ENCODE data around the gene OPRPN. TPM values are rescaled to one million over a fixed set of nuclear protein-coding genes. Genes with fewer than 3 reads are reported as not detected.

The OPRPN gene
- total RNA-seq, 2 experiments from 2014 or later, result not detected

- no peaks in the 10 kb centered on the region for H3K27me3 Mint-ChIP-seq
- H3K4me1 Mint-ChIP-seq, result no peaks in the 10 kb centered on the region
- H3K36me3 Mint-ChIP-seq, result no peaks in the 10 kb centered on the region
- no peak overlapping the region for H3K4me3 Mint-ChIP-seq
- DNase-seq (no peak), ATAC-seq (ENCODE audit: low read depth) (no peak)
- no peak overlapping the region for H3K27ac Mint-ChIP-seq
- POLR2A ChIA-PET, result no interaction called here
- H3K9me3 Mint-ChIP-seq, result no peaks in the 10 kb centered on the region
Measured at GRCh38 chr4:70405765-70406164, 8.0 kb downstream of the OPRPN start.

DNA sequence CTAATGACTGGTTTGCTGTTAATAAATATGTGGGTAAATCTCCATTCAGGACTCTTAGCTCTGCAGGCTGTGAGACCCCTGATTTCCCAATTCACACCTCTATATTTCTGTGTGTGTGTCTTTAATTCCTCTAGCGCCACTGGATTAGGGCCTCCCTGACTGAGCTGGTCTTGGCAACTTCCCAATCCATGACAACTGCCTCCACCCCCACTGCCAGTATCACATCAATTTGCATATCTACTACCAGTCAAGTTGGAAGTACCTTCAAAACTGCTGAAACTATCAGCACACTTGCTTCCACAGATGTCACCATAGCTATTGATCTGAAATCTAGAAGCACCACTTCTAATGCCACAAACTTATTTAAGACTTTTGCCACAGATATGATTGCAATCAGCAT, 27.6 kb downstream of the OPRPN start:
- ATAC-seq (ENCODE audit: low read depth), result no peak
- Mint-ChIP-seq H3K4me3 (no peak overlapping the region), H3K36me3 (no peaks in the 10 kb centered on the region), H3K9me3 (peaks cover 2% of the 10 kb centered on the region), H3K27me3 (no peaks in the 10 kb centered on the region), H3K4me1 (no peaks in the 10 kb centered on the region), H3K27ac (no peak overlapping the region)
- POLR2A ChIA-PET, result no interaction called here
- no peak for DNase-seq

DNA sequence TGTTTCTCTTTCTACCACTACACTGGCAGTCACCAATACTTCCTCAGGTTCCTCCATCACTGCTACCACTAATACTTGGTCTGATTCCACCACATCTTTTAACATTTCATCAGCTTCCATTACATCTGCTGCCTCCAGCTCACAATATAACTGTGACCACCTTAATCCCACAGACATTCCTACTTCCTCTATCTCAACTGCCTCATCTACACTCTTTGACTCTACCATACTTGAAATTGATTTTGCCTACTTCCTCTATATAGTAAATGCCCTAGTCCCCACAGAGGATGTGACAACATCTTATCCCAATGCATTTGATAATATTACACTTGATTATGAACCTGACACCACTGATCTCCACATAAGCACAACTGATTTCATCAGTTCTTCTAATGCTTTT, 29.0 kb downstream of the OPRPN start:
- no peak overlapping the region for H3K27ac Mint-ChIP-seq
- DNase-seq (no peak), ATAC-seq (ENCODE audit: low read depth) (no peak)
- POLR2A ChIA-PET, result no interaction called here
- H3K4me3 Mint-ChIP-seq, result no peak overlapping the region
- no peaks in the 10 kb centered on the region for H3K4me1 Mint-ChIP-seq
- no peaks in the 10 kb centered on the region for H3K36me3 Mint-ChIP-seq
- no peaks in the 10 kb centered on the region for H3K27me3 Mint-ChIP-seq
- peaks cover 2% of the 10 kb centered on the region for H3K9me3 Mint-ChIP-seq

- Mint-ChIP-seq H3K9me3 (peaks cover 4% of the 10 kb centered on the region), H3K27ac (no peak overlapping the region), H3K36me3 (peaks cover 1% of the 10 kb centered on the region), H3K27me3 (no peaks in the 10 kb centered on the region), H3K4me1 (no peaks in the 10 kb centered on the region), H3K4me3 (no peak overlapping the region)
- POLR2A ChIA-PET, result no interaction called here
- ATAC-seq (ENCODE audit: low read depth) (no peak), DNase-seq (no peak)
Measured at GRCh38 chr4:70437197-70437596, 39.5 kb downstream of the OPRPN start.

DNA sequence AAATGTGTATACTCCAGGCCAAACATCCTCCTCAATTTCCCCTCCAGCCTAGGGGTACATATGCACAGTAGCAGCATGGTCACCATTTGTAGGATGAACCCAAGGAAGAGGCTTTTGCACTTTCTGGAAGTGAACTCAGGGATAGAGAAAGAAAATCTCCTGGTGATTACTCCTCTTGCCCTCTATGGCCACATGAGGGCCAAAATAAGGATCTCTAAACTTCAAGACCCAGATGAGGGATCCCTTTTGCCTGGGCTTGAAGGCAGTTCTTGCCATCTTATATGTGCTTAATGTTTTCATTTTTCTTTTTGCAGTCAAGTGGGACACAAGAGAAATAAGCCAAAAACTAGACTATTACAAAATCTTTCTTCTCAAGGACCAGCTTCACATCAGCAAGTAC, 44.7 kb downstream of the OPRPN start:
- ATAC-seq (ENCODE audit: low read depth) (no peak), DNase-seq (no peak)
- H3K4me3 Mint-ChIP-seq, result no peak overlapping the region
- H3K27ac Mint-ChIP-seq, result no peak overlapping the region
- no peaks in the 10 kb centered on the region for H3K36me3 Mint-ChIP-seq
- H3K4me1 Mint-ChIP-seq, result no peaks in the 10 kb centered on the region
- no peaks in the 10 kb centered on the region for H3K9me3 Mint-ChIP-seq
- POLR2A ChIA-PET, result no interaction called here
- no peaks in the 10 kb centered on the region for H3K27me3 Mint-ChIP-seq

DNA sequence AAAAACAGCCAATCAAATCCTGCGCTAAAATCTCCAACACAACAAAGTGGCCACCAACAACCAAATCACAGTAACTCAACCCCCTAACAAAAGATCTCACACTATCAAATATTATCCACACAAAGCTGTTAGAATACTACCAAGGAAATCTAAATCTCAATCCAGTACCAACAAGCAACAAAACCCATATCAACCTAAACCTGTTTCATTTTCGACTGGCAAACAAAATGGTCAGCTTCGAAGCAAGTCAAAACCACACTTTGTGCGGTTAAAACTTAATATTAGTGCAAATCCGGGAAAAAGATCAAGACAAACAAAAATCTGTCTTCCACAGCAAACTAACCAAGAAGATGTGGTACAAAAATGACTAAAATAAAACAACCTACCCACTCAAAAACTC, 45.6 kb downstream of the OPRPN start:
- Mint-ChIP-seq H3K4me3 (no peak overlapping the region), H3K9me3 (no peaks in the 10 kb centered on the region), H3K27ac (no peak overlapping the region), H3K4me1 (no peaks in the 10 kb centered on the region), H3K36me3 (no peaks in the 10 kb centered on the region), H3K27me3 (no peaks in the 10 kb centered on the region)
- DNase-seq, result no peak
- no peak for ATAC-seq (ENCODE audit: low read depth)
- POLR2A ChIA-PET, result no interaction called here

- ATAC-seq (ENCODE audit: low read depth) (no peak), DNase-seq (no peak)
- H3K9me3 Mint-ChIP-seq, result peaks cover 2% of the 10 kb centered on the region
- POLR2A ChIA-PET, result no interaction called here
- H3K36me3 Mint-ChIP-seq, result no peaks in the 10 kb centered on the region
- H3K4me1 Mint-ChIP-seq, result no peaks in the 10 kb centered on the region
- H3K4me3 Mint-ChIP-seq, result no peak overlapping the region
- no peak overlapping the region for H3K27ac Mint-ChIP-seq
- no peaks in the 10 kb centered on the region for H3K27me3 Mint-ChIP-seq
Measured at GRCh38 chr4:70449220-70449619, 51.5 kb downstream of the OPRPN start.

DNA sequence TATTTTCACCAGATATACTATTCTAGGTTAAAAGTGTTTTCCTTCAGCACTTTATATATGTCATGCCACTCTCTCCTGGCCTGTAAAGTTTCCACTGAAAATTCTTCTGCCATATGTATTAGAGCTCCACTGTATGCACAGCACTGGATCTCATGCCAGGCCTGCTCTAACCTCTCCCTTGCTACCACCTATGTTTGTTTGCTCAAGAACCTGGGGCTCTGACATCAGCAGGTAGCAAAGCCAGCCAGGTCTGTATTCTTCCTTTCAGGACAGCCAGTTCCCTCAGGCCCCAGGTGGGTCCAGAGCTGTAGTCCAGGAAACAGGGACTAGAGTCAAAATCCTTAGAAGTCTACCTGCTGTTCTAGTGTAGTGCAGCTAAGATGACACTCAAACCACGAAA, 55.2 kb downstream of the OPRPN start:
- H3K27ac Mint-ChIP-seq, result no peak overlapping the region
- peaks cover 2% of the 10 kb centered on the region for H3K9me3 Mint-ChIP-seq
- no peaks in the 10 kb centered on the region for H3K4me1 Mint-ChIP-seq
- no peaks in the 10 kb centered on the region for H3K27me3 Mint-ChIP-seq
- POLR2A ChIA-PET, result no interaction called here
- no peaks in the 10 kb centered on the region for H3K36me3 Mint-ChIP-seq
- DNase-seq (no peak), ATAC-seq (ENCODE audit: low read depth) (no peak)
- H3K4me3 Mint-ChIP-seq, result no peak overlapping the region

Other genes with a start within 250 kb of the OPRPN start
- not detected for gene PRR27, start 243.7 kb upstream of the OPRPN start, total RNA-seq
- gene ODAM, start 202.2 kb upstream of the OPRPN start, total RNA-seq, result not detected
- gene FDCSP, start 171.8 kb upstream of the OPRPN start, total RNA-seq, result not detected
- gene CSN3, start 155.3 kb upstream of the OPRPN start, total RNA-seq, result not detected
- gene CABS1, start 63.0 kb upstream of the OPRPN start, total RNA-seq, result not detected
- gene SMR3A, start 37.2 kb upstream of the OPRPN start, total RNA-seq, result not detected
- not detected for gene SMR3B, start 14.8 kb upstream of the OPRPN start, total RNA-seq
- not detected for gene MUC7, start 74.3 kb downstream of the OPRPN start, total RNA-seq
- gene AMTN, start 120.6 kb downstream of the OPRPN start, total RNA-seq, result not detected
- gene AMBN, start 194.3 kb downstream of the OPRPN start, total RNA-seq, result not detected
- gene ENAM, start 230.8 kb downstream of the OPRPN start, total RNA-seq, result not detected